ENCODE data around the gene BHLHE41.

- TF ChIP-seq CREB5 (CRISPR knock-in tag; IDR thresholded peaks at IDR 0.05; ENCODE audit: low read depth) (no peak), ZNF565 (CRISPR knock-in tag; conservative IDR thresholded peaks at IDR 0.05; ENCODE audit: low read depth) (no peak), PPARA (CRISPR knock-in tag; IDR thresholded peaks at IDR 0.05; ENCODE audit: borderline replicate concordance) (no peak), ZNF70 (CRISPR knock-in tag; IDR thresholded peaks at IDR 0.05) (no peak)
These were observed 38.1 kb upstream of the BHLHE41 start for GRCh38 chr12:26162905-26163304.

Data from SK-N-SH treated with all-trans-retinoic acid at 6 μM for 48 hours (cell line).